NCI-H82 (cell line): Measurements from ENCODE around the gene SYPL2.

Experiments used
- DNase-seq: peaks from one replicate; lab custom pipeline; 2025; lab: John Stamatoyannopoulos, UW

SYPL2 gene

GRCh38 chr1:109517337-109517736, 51.0 kb downstream of the SYPL2 start:
- DNase-seq = no peak

- no peak for DNase-seq
These were observed 54.9 kb downstream of the SYPL2 start for GRCh38 chr1:109521002-109521951.

- DNase-seq = no peak
These were observed 55.7 kb downstream of the SYPL2 start for GRCh38 chr1:109522026-109522425.

- DNase-seq = no peak
These were observed 57.4 kb downstream of the SYPL2 start for GRCh38 chr1:109523706-109524105.

GRCh38 chr1:109527098-109527811, 60.9 kb downstream of the SYPL2 start:
- no peak for DNase-seq

- no peak for DNase-seq
These were observed 61.7 kb downstream of the SYPL2 start for GRCh38 chr1:109527846-109528695.

GRCh38 chr1:109528712-109529111, 62.4 kb downstream of the SYPL2 start:
- no peak for DNase-seq

- peak; percentile 42 for DNase-seq
These were observed 63.6 kb downstream of the SYPL2 start for GRCh38 chr1:109529881-109530456.

- peak; percentile 85 for DNase-seq
These were observed 64.2 kb downstream of the SYPL2 start for GRCh38 chr1:109530457-109531087.

GRCh38 chr1:109531380-109531779, 65.0 kb downstream of the SYPL2 start:
- DNase-seq = no peak
